ENCODE results near the gene SAMSN1. TPM values are rescaled to one million over a fixed set of nuclear protein-coding genes. Genes with fewer than 3 reads are reported as not detected.

SAMSN1 gene
- total and polyA plus RNA-seq, 2 experiments from 2014 or later: 3.2 to 5.4 TPM

DNA sequence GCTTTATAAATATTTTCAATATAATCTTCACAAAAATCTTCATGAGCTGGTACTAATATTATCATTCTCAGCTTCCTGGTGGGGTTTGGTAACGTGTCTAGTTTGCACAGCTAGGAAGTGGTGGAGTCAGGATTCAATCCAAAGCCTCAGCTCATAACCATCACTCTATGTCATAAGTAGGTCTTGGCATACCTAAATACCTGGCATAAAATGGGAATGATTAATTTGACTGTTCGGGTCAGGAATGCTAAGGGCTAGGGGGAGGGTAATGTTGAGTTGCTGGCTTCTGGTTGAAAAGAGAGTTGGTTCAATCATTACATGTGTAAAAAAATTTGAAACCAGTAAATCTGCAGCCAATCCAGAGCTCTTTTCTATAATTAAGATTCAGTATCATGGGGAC, 5.6 kb upstream of the SAMSN1 start:
- Histone ChIP-seq H3K27ac (ENCODE audit: low read depth) (no peak overlapping the region), H3K36me3 (ENCODE audit: insufficient read depth) (no peaks in the 10 kb centered on the region), H3K4me2 (no peak overlapping the region), H3K4me1 (ENCODE audit: insufficient read depth) (peaks cover 4% of the 10 kb centered on the region), H2AFZ (no peak overlapping the region), H3K27me3 (ENCODE audit: insufficient read depth) (no peaks in the 10 kb centered on the region), H3K79me2 (replicated peaks; ENCODE audit: insufficient read depth) (no peaks in the 10 kb centered on the region), H3K4me3 (no peak overlapping the region), H3F3A (replicated peaks; ENCODE audit: low read depth) (no peaks in the 10 kb centered on the region), H3K9me2 (ENCODE audit: insufficient read depth) (no peaks in the 10 kb centered on the region), H4K20me1 (replicated peaks; ENCODE audit: insufficient read depth) (no peaks in the 10 kb centered on the region)
- ATAC-seq (no peak), DNase-seq (ENCODE audit: low spot score) (no peak)
- Mint-ChIP-seq H3K27ac (no peak overlapping the region), H3K4me1 (peaks cover 9% of the 10 kb centered on the region; the same call in 2 of the 3 replicates), H3K27me3 (ENCODE audit: insufficient read depth, low read depth, poor library complexity) (no peaks in the 10 kb centered on the region), H3K9me3 (no peaks in the 10 kb centered on the region), H3K36me3 (ENCODE audit: low read depth) (no peaks in the 10 kb centered on the region), H3K4me3 (no peak overlapping the region)
- no peak for TF ChIP-seq JUNB (IDR thresholded peaks at IDR 0.05; ENCODE audit: unreplicated experiment)

DNA sequence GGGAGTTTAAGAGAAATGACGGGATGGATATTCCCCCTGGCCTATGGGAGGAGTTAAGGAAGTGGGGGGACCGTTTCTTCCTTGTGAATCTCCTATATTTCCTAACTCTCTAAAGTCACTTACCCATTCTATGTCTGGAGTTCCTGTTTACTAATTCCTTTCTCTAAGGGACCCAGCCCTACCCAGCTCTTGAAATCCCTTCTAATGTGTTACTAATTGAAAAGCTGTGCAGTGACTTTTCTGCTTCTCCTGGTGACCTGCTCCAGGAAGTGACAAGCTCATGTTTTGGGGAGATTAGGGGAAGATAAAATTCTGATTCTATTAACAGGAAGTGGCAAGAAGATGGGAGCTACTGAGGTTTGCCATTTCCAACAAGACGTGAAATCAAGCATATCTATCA, 4.0 kb upstream of the SAMSN1 start:
- no peaks in the 10 kb centered on the region for H3K36me3 Mint-ChIP-seq (ENCODE audit: low read depth)
- 0 out of 2 replicates have a peak overlapping the region, but pooled peaks have one; percentile 3 for H2AFZ ChIP-seq
- no peaks in the 10 kb centered on the region for H3K36me3 ChIP-seq (ENCODE audit: insufficient read depth)
- no peaks in the 10 kb centered on the region for H3K9me2 ChIP-seq (ENCODE audit: insufficient read depth)
- no peak overlapping the region for H3K27ac Mint-ChIP-seq
- H3K79me2 ChIP-seq (replicated peaks; ENCODE audit: insufficient read depth): no peaks in the 10 kb centered on the region
- H3K4me3 ChIP-seq: no peak overlapping the region
- H3K4me3 Mint-ChIP-seq: no peak overlapping the region
- ATAC-seq: no peak
- H4K20me1 ChIP-seq (replicated peaks; ENCODE audit: insufficient read depth): no peaks in the 10 kb centered on the region
- H3K27me3 ChIP-seq (ENCODE audit: insufficient read depth): no peaks in the 10 kb centered on the region
- peaks cover 7% of the 10 kb centered on the region; the same call in 2 of the 3 replicates for H3K4me1 Mint-ChIP-seq
- peaks cover 4% of the 10 kb centered on the region for H3K4me1 ChIP-seq (ENCODE audit: insufficient read depth)
- no peaks in the 10 kb centered on the region for H3K9me3 Mint-ChIP-seq
- no peaks in the 10 kb centered on the region for H3K27me3 Mint-ChIP-seq (ENCODE audit: insufficient read depth, low read depth, poor library complexity)
- no peak overlapping the region for H3K27ac ChIP-seq (ENCODE audit: low read depth)
- no peak for DNase-seq (ENCODE audit: low spot score)
- H3K4me2 ChIP-seq: no peak overlapping the region
- H3F3A ChIP-seq (replicated peaks; ENCODE audit: low read depth): no peaks in the 10 kb centered on the region
- TF ChIP-seq EZH2phosphoT487 (IDR thresholded peaks at IDR 0.05; ENCODE audit: unreplicated experiment): no peak
- no peak for TF ChIP-seq ZNF331 (CRISPR knock-in tag; IDR thresholded peaks at IDR 0.05; ENCODE audit: low read depth)
- TF ChIP-seq, protein P1, sequence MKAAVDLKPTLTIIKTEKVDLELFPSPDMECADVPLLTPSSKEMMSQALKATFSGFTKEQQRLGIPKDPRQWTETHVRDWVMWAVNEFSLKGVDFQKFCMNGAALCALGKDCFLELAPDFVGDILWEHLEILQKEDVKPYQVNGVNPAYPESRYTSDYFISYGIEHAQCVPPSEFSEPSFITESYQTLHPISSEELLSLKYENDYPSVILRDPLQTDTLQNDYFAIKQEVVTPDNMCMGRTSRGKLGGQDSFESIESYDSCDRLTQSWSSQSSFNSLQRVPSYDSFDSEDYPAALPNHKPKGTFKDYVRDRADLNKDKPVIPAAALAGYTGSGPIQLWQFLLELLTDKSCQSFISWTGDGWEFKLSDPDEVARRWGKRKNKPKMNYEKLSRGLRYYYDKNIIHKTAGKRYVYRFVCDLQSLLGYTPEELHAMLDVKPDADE (IDR thresholded peaks at IDR 0.05): no peak
- TF ChIP-seq ZNF114 (CRISPR knock-in tag; IDR thresholded peaks at IDR 0.05): no peak
- TF ChIP-seq, protein P2, sequence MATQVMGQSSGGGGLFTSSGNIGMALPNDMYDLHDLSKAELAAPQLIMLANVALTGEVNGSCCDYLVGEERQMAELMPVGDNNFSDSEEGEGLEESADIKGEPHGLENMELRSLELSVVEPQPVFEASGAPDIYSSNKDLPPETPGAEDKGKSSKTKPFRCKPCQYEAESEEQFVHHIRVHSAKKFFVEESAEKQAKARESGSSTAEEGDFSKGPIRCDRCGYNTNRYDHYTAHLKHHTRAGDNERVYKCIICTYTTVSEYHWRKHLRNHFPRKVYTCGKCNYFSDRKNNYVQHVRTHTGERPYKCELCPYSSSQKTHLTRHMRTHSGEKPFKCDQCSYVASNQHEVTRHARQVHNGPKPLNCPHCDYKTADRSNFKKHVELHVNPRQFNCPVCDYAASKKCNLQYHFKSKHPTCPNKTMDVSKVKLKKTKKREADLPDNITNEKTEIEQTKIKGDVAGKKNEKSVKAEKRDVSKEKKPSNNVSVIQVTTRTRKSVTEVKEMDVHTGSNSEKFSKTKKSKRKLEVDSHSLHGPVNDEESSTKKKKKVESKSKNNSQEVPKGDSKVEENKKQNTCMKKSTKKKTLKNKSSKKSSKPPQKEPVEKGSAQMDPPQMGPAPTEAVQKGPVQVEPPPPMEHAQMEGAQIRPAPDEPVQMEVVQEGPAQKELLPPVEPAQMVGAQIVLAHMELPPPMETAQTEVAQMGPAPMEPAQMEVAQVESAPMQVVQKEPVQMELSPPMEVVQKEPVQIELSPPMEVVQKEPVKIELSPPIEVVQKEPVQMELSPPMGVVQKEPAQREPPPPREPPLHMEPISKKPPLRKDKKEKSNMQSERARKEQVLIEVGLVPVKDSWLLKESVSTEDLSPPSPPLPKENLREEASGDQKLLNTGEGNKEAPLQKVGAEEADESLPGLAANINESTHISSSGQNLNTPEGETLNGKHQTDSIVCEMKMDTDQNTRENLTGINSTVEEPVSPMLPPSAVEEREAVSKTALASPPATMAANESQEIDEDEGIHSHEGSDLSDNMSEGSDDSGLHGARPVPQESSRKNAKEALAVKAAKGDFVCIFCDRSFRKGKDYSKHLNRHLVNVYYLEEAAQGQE (IDR thresholded peaks at IDR 0.05; ENCODE audit: unreplicated experiment): no peak
- no peak for TF ChIP-seq JUNB (IDR thresholded peaks at IDR 0.05; ENCODE audit: unreplicated experiment)
- no peak for TF ChIP-seq STAT1 (IDR thresholded peaks at IDR 0.05; ENCODE audit: unreplicated experiment)
- TF ChIP-seq, protein P3, sequence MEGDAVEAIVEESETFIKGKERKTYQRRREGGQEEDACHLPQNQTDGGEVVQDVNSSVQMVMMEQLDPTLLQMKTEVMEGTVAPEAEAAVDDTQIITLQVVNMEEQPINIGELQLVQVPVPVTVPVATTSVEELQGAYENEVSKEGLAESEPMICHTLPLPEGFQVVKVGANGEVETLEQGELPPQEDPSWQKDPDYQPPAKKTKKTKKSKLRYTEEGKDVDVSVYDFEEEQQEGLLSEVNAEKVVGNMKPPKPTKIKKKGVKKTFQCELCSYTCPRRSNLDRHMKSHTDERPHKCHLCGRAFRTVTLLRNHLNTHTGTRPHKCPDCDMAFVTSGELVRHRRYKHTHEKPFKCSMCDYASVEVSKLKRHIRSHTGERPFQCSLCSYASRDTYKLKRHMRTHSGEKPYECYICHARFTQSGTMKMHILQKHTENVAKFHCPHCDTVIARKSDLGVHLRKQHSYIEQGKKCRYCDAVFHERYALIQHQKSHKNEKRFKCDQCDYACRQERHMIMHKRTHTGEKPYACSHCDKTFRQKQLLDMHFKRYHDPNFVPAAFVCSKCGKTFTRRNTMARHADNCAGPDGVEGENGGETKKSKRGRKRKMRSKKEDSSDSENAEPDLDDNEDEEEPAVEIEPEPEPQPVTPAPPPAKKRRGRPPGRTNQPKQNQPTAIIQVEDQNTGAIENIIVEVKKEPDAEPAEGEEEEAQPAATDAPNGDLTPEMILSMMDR (conservative IDR thresholded peaks at IDR 0.05; ENCODE audit: low read depth in 2 of 2): no peak
- no peak for TF ChIP-seq POLR2AphosphoS5 (IDR thresholded peaks at IDR 0.05; ENCODE audit: low read depth)
- TF ChIP-seq EZH2 (IDR thresholded peaks at IDR 0.05; ENCODE audit: low read depth, unreplicated experiment): no peak
- TF ChIP-seq NANOG (IDR thresholded peaks at IDR 0.05; ENCODE audit: borderline replicate concordance): no peak
- no peak for TF ChIP-seq CREB1 (CRISPR knock-in tag; IDR thresholded peaks at IDR 0.05; ENCODE audit: low read depth)
